AG08395 (cell line): ENCODE measurements around the gene CCDC178.
A peak's percentile ranks its signal among the peaks of the same experiment; 100 is the strongest.
"Not testable (repeated sequence)": the region's sequence is repeated elsewhere in the genome, so short reads cannot be mapped to it uniquely, and the experiment has no call there.

Experiments
- DNase-seq: peaks from one replicate; pipeline ENCODE4 v3.0.0; 2012; ENCODE audit warnings: mixed read lengths, low spot score

CCDC178 gene

DNA sequence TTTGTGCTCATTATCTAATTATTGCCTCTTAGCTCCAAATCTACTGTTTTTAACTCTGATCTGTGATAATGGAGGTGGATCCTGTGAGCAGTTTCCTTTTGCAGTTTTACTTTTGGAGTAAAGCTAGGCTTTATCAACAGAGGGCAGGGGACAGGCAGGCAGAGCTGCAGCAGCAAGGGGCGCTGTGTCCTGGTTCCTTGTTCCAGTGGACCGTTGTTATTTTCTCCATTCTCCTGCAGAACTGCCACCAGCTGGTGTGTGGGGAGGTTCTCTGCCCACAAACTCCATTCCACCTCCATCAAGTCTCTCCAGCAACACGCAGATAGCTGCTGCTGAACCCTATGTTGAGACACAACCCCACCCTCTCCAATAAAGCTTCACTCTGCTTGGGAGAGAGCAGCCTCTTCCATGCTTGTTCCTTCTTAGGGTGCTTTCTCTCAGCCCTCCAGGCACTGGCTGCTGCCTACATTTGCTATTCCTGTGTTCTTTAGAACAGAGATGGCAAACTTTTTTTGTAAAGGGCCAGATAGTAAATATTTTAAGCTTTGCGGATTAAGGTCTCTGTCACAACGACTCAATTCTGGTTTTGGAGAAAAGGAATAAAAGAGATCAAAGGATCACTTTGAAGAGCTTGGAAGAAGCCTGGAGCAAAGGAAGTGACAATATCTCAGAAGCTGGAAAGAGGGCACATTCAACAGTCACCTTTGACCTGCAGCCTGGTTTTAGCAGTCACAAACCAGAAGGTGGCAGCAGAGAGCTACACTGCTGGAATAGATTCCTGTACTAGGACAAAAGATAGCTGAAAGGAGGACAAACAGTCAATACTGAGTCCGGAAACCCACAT lies 208.8 kb downstream of the CCDC178 start:
- peak; percentile 40 for DNase-seq

- no peak for DNase-seq
These were observed 228.2 kb downstream of the CCDC178 start for GRCh38 chr18:33212363-33212762.

DNA sequence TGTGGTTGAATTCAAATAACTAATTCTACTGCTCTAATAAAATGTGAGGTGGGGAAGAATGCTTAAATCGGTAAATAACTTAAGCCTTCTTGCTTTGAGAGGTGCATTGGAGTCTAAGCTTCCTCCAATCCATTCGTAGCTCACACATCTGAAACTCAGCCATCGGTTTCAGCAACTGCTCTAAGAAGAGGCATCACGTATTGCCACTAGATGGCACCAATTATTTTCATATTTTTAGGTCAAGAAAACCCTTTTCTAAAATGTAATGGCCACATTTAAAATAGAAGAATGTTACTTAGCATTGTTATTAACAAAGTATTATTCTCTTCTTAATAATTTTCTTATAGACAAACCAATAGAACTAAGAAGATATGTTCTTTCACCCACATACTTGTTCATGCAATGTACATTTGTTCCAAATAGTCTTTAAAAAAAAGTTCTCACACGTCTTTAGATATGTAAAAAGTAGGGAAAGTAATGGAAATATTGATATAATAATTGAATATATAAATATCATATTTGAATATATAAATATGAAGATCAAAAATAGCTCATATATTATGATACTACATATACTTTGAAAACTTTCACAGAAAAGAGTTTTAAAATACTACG lies 229.8 kb downstream of the CCDC178 start:
- DNase-seq, result peak; percentile 1

DNA sequence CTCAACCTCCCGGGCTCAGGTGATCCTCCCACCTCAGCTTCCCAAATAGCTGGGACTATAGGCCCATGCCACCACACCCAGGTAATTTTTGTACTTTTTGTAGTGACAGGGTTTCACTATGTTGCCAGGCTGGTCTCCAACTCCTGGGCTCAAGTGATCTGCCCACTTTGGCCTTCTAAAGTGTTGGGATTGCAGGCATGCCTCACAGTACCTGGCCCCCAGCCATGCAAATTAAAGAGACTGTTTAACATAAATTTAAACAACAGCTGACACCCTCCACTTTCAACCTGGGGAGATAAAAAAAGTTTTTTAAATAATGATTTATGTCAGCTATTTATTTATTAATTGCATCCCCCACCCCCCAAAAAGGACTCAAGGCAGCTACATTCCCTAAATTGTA lies 234.7 kb downstream of the CCDC178 start:
- no peak for DNase-seq

DNA sequence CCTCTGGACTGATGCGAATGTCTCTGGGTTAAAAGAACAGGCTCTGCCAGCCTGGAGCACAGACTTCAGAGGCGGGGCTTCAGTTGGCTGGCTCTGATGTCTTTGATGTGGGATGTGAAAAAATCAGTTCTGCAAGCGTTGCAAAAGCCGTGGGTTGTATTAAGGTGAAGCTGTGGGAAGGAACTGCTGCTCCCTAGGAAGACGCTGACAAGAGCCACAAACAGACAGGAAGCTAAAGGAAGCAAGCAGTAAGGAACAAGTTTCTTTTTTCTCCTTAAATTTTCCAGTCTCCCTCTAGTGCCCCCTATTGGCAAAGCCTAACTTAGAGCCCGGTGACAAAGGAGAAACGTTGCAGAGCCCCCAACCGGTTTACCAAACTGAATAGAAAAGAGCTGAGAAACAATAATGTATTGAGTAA lies 239.0 kb downstream of the CCDC178 start:
- no peak for DNase-seq

DNA sequence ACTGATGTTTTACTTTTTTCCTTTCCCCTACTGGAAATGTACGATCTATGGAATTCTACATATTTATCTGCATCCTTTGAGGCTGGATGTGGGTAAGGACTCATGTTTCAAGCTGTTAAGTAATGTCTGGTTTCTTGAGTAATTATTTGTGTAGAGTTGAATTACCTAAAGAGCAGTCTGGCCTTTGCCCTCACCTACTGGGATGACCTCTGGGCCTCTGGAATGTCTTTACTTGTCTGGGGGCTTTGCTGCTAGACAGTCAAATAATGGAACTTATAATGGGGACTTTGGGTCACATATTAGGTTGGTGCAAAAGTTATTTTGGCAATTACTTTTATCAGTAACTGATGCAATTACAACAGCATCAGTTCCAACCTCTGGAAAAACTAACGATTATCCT lies 244.7 kb downstream of the CCDC178 start:
- DNase-seq, result no peak

GRCh38 chr18:33194793-33195192 lies 245.7 kb downstream of the CCDC178 start:
- DNase-seq, result no peak

DNA sequence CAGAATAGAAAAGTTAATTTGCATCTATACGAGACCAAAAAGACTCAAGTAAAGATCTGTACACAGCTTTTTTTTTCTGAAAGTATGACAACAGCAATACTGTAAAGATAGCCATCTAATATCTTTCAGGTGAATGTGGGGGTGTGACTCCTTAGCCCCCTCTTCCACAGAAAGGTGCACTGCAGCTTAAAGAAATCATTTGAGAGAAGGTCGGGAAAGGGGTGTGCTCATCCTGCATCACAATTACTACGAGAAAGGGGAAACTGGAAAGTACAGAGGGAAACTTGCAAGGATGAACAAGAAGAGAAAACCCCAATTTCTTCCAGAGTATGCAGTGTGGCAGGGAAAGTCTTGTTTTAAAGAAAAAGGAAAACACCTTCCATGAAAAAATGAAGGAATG lies 255.6 kb downstream of the CCDC178 start:
- no peak for DNase-seq

- no peak for DNase-seq
These were observed 256.3 kb downstream of the CCDC178 start for GRCh38 chr18:33184175-33184574.

- DNase-seq, result no peak
These were observed 257.4 kb downstream of the CCDC178 start for GRCh38 chr18:33183136-33183535.

DNA sequence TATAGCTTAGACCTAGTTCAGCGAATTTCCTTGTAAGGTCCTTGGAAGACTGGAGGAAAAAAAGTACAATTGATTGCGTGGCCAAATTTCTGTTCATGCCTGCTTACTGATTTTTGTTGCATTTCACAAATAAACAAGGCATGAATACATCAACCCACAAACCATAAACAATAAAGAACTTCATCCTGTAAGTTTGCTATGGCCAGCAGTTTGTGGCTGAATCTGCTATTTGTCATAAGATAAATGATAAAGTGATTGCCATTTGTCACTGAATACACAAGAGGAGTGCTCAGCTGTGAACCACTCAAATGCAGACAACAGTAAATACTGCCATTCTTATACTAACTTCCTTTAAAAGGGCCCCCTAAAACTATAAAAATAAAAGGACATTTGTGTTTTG lies 259.5 kb downstream of the CCDC178 start:
- DNase-seq, result no peak

GRCh38 chr18:33169218-33169617 lies 271.3 kb downstream of the CCDC178 start:
- no peak for DNase-seq

DNA sequence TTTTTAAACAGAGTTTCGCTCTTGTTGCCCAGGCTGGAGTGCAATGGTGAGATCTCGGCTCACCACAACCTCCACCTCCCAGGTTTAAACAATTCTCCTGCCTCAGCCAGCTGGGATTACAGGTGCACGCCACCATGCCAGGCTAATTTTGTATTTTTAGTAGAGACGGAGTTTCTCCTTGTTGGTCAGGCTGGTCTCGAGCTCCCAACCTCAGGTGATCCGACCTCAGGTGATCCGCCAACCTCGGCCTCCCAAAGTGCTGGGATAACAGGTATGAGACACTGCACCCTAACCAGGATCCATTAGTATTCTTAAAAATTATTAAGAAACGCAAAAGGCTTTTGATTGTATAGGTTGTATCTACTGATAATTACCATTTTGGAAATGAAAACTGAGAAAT lies 276.4 kb downstream of the CCDC178 start:
- not testable (repeated sequence) for DNase-seq

DNA sequence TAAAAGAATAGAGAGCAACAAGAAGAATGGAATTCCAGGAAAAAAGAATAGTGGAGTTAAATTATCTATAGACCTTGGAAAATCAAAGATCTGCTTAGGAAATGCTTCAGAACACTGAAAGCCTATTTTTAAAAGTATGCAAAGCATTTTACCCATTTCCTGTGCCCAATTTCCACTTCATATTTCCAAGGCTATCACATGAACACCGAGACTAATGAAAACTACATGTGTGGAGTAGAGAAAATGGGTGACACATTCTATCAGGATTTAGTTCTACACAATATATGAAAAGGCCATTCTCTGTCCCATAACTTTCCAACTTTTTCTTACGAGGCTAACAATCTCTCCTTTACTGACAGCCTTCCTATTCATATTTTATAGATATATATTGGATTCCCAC lies 279.4 kb downstream of the CCDC178 start:
- DNase-seq, result no peak

DNA sequence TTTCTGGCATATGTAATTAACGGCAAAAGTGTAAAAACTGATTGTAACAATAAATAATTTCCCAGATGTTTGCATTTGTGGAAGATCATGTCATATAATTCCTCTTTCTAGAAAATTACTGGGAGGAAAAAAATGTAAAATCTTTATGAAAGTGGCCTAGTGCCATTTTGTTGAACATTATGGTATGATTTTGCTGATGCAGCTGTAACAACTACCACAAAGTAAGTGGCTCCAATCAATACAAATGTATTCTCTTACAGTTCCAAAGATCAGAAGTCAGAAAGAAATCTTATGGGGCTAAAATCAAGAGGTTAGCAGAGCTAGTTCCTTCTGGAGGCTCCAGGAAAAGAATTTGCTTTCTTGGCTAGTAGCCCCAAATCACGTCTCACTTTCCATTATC lies 281.4 kb downstream of the CCDC178 start:
- no peak for DNase-seq

GRCh38 chr18:33157893-33158292 lies 282.6 kb downstream of the CCDC178 start:
- DNase-seq, result no peak

- no peak for DNase-seq
These were observed 283.5 kb downstream of the CCDC178 start for GRCh38 chr18:33156906-33157470.

GRCh38 chr18:33154049-33154448 lies 286.5 kb downstream of the CCDC178 start:
- DNase-seq, result no peak

DNA sequence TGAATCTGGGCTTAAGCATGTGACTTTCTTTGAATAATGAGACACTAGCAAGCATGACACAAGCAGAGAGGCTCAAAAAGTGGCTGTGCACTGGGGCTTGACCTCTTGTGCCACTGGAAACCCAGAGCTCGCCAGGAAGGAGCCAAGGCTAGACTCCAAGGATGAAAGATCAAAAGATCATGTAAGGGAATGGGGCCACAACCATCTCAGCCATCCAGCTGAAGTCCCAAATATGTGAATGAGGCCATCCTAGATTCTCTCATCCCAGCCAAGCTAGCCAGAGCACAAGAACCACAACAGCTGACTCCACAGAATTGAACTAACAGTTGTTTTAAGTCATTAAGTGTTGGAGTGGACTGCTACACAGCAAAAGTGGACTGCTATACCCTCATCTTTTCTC lies 288.1 kb downstream of the CCDC178 start:
- DNase-seq, result no peak

DNA sequence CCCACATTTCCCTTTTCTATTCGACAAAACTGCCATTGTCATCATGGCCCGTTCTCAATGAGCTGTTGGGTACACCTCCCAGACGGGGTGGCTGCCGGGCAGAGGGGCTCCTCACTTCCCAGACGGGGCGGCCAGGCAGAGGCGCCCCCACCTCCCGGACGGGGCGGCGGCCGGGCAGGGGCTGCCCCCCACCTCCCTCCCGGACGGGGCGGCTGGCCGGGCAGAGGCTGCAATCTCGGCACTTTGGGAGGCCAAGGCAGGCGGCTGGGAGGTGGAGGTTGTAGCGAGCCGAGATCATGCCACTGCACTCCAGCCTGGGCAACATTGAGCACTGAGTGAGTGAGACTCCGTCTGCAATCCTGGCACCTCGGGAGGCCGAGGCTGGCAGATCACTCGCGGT lies 292.7 kb downstream of the CCDC178 start:
- not testable (repeated sequence) for DNase-seq

DNA sequence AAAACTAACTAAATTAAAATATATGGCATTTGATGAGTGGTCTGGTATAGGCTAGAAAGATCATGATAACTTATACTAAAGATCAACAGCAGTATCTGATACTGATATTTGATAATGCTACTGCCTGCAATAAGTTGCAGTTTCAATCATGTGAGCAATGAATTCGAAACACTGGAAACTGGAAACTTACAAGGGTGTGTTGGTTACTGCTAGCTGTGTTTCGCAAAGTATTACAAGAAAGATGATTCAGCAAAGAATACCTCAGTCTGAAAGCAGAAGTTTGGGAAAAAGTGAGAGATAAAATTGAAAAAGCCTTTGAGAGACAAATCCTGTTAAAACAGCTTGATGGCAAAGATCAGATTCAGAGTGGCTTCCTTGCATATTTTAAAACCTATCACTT lies 294.5 kb downstream of the CCDC178 start:
- no peak for DNase-seq

- no peak for DNase-seq
These were observed 304.4 kb downstream of the CCDC178 start for GRCh38 chr18:33135951-33136660.

- DNase-seq, result no peak
These were observed 307.9 kb downstream of the CCDC178 start for GRCh38 chr18:33132657-33133056.
